SK-N-SH (cell line): ENCODE data around the gene CARM1. TPM values are rescaled to one million over a fixed set of nuclear protein-coding genes. Genes with fewer than 3 reads are reported as not detected.
A peak's percentile ranks its signal among the peaks of the same experiment; 100 is the strongest.
"Not testable (repeated sequence)": the region's sequence is repeated elsewhere in the genome, so short reads cannot be mapped to it uniquely, and the experiment has no call there.

Experiments used
- CTCF ChIA-PET: fragments of 300-600, 350-600 bp; formaldehyde crosslinking; extraction: SDS; loops from one replicate; lab custom pipeline; 2021; lab: Yijun Ruan, JAX
- POLR2A ChIA-PET: fragments of 350-600 bp; sonication (Branson Sonifier 250); formaldehyde crosslinking; extraction: SDS; loops from one replicate; lab custom pipeline; 2020; ENCODE audit warnings: antibody characterized with exemption, inconsistent platforms; lab: Yijun Ruan, JAX
- DNase-seq: peaks from one replicate; pipeline ENCODE4 v3.0.0; 2012
- H2AFZ ChIP-seq: fragments of 200-600 bp; sonication (generic); 2 replicates; pipeline ENCODE4 v1.8.1; 2016; ENCODE audit warnings: antibody characterized with exemption, mild to moderate bottlenecking, low read depth
- H3F3A ChIP-seq: fragments of 200-600 bp; sonication (generic); replicated peaks from 2 replicates; pipeline ENCODE3; 2016; ENCODE audit warnings: antibody characterized with exemption, mild to moderate bottlenecking; ENCODE audit not compliant: insufficient read depth
- H3K27ac ChIP-seq, 2 experiments: fragments of 200-500 bp in 1 of 2; fragments of 200-600 bp in 1 of 2; sonication (Bioruptor generic) in 1 of 2; sonication (generic), shearing (Covaris generic) in 1 of 2; 2 replicates each; pipeline versions ENCODE4 v1.5.1 to v1.6.1; 2014 to 2016; ENCODE audit warnings: low read depth in 2 of 2, inconsistent platforms in 1 of 2, low read length in 1 of 2, mild to moderate bottlenecking in 1 of 2, mixed read lengths in 1 of 2
- H3K27me3 ChIP-seq: fragments of 200-600 bp; sonication (generic), shearing (Covaris generic); 2 replicates; pipeline ENCODE4 v1.6.1; 2016; ENCODE audit warnings: mixed run types; ENCODE audit not compliant: insufficient read depth
- H3K36me3 ChIP-seq, 2 experiments: fragments of 200-500 bp in 1 of 2; fragments of 200-600 bp in 1 of 2; sonication (Bioruptor generic) in 1 of 2; sonication (generic) in 1 of 2; replicated peaks in 1 of 2; 2 replicates each; pipeline versions ENCODE3 to v1.5.1; 2014 to 2016; ENCODE audit warnings: low read length in 1 of 2, mild to moderate bottlenecking in 1 of 2; ENCODE audit not compliant: insufficient read depth in 2 of 2, control insufficient read depth in 1 of 2
- H3K4me1 ChIP-seq, 2 experiments: fragments of 200-500 bp in 1 of 2; fragments of 200-600 bp in 1 of 2; sonication (Bioruptor generic) in 1 of 2; sonication (generic), shearing (Covaris generic) in 1 of 2; 2 replicates each; pipeline versions ENCODE4 v1.5.1 to v1.6.1; 2014 to 2016; ENCODE audit warnings: low read depth in 1 of 2, low read length in 1 of 2, mixed run types in 1 of 2; ENCODE audit not compliant: insufficient read depth in 2 of 2, control insufficient read depth in 1 of 2
- H3K4me2 ChIP-seq: fragments of 200-600 bp; sonication (generic), shearing (Covaris generic); 2 replicates; pipeline ENCODE4 v1.6.1; 2017; ENCODE audit warnings: mixed run types
- H3K4me3 ChIP-seq, 2 experiments: fragments of 200-500 bp in 1 of 2; fragments of 200-600 bp in 1 of 2; sonication (Bioruptor generic) in 1 of 2; sonication (generic), shearing (Covaris generic) in 1 of 2; 2 replicates each; pipeline versions ENCODE4 v1.5.1 to v1.8.1; 2014 to 2016; ENCODE audit warnings: low read depth in 2 of 2, inconsistent platforms in 1 of 2, low read length in 1 of 2, mild to moderate bottlenecking in 1 of 2, mixed read lengths in 1 of 2, moderate library complexity in 1 of 2
- H3K79me2 ChIP-seq: fragments of 200-600 bp; sonication (generic); 2 replicates; pipeline ENCODE4 v1.8.1; 2017; ENCODE audit warnings: mild to moderate bottlenecking; ENCODE audit not compliant: insufficient read depth
- H3K9ac ChIP-seq: fragments of 200-600 bp; sonication (generic); 2 replicates; pipeline ENCODE4 v1.6.1; 2017; ENCODE audit warnings: mixed run types
- H3K9me2 ChIP-seq: fragments of 200-600 bp; sonication (generic); 2 replicates; pipeline ENCODE4 v1.6.1; 2017; ENCODE audit warnings: mixed run types
- H3K9me3 ChIP-seq: fragments of 200-600 bp; sonication (generic); 2 replicates; pipeline ENCODE4 v1.6.1; 2017; ENCODE audit warnings: mixed run types, mild to moderate bottlenecking, moderate library complexity
- H4K20me1 ChIP-seq: fragments of 200-600 bp; sonication (generic); 2 replicates; pipeline ENCODE4 v1.6.1; 2017; ENCODE audit warnings: mild to moderate bottlenecking, mixed run types; ENCODE audit not compliant: insufficient read depth
- CTCF ChIP-seq: fragments of 200-600 bp; sonication (generic); IDR thresholded peaks from 2 replicates; pipeline ENCODE4 v1.6.1; 2017; ENCODE audit warnings: antibody characterized with exemption, mild to moderate bottlenecking, moderate library complexity
- MAX ChIP-seq: IDR thresholded peaks from 2 replicates; pipeline ENCODE4 v1.4.0; 2012; ENCODE audit warnings: low read depth
- MEF2A ChIP-seq: IDR thresholded peaks from 2 replicates; pipeline ENCODE4 v1.4.0; 2012; ENCODE audit warnings: low read depth, borderline replicate concordance
- MXI1 ChIP-seq: IDR thresholded peaks from 2 replicates; pipeline ENCODE4 v1.6.1; 2012; ENCODE audit warnings: mild to moderate bottlenecking, low read depth, low read length, improper control_type of control experiment
- RAD21 ChIP-seq: IDR thresholded peaks from 2 replicates; pipeline ENCODE4 v1.6.1; 2012; ENCODE audit warnings: mild to moderate bottlenecking, low read length
- TAF1 ChIP-seq: IDR thresholded peaks from 2 replicates; pipeline ENCODE4 v1.6.1; 2012; ENCODE audit warnings: low read depth, mild to moderate bottlenecking, low read length, moderate library complexity, borderline replicate concordance
- WGBS: methylation state at CpG from one replicate; pipeline ENCODE4 v1.1.6; 2017; ENCODE audit warnings: low lambda C conversion rate; 5-methylcytosine and 5-hydroxymethylcytosine counted together
- polyA plus RNA-seq, 3 experiments: library from polyadenylated mRNA; depleted of rRNA; stranded (reverse); fragments of >200 nt; gene quantifications; 2 replicates each; pipeline ENCODE4 v1.2.3, GENCODE V29; 2012

CARM1 gene
- polyA plus RNA-seq, 1 of the 3 experiments (the other 2 are of a cell fraction), result 62.2 TPM

- no peak overlapping the region for H2AFZ ChIP-seq
- 66% methylated on average over 7 of the region's 7 CpGs for WGBS
- TF ChIP-seq MAX, result no peak
- no peak for TF ChIP-seq MXI1
- TF ChIP-seq MEF2A, result no peak
- ChIA-PET POLR2A (interaction anchor here (1.7 kb wide), 1 partner anchor 19 kb away, joined by 8 read pairs; the partner anchor contains the start of gene TMED1), CTCF (interaction anchor here (0.6 to 5.4 kb wide), 13 partner anchors 10 to 90 kb away, joined by 3 to 51 read pairs (median 3); partner anchors contain the start of genes CARM1 and TMED1)
- H3K4me3 ChIP-seq, result no peak overlapping the region
- H3K36me3 ChIP-seq, result no peaks in the 10 kb centered on the region
- H3F3A ChIP-seq, result peaks cover 6% of the 10 kb centered on the region
- no peaks in the 10 kb centered on the region for H4K20me1 ChIP-seq
- H3K27me3 ChIP-seq, result no peaks in the 10 kb centered on the region
- H3K27ac ChIP-seq, result no peak overlapping the region
- H3K4me2 ChIP-seq, result no peak overlapping the region
- H3K9me3 ChIP-seq, result no peaks in the 10 kb centered on the region
- H3K9me2 ChIP-seq, result no peaks in the 10 kb centered on the region
- no peak for DNase-seq
- H3K79me2 ChIP-seq, result no peaks in the 10 kb centered on the region
- H3K4me1 ChIP-seq, result no peaks in the 10 kb centered on the region
- no peak overlapping the region for H3K9ac ChIP-seq
These were observed 16.8 kb upstream of the CARM1 start for GRCh38 chr19:10854350-10855089.

GRCh38 chr19:10855879-10856522 lies 15.4 kb upstream of the CARM1 start:
- H3K9me2 ChIP-seq, result no peaks in the 10 kb centered on the region
- H3K9me3 ChIP-seq, result no peaks in the 10 kb centered on the region
- no peaks in the 10 kb centered on the region for H4K20me1 ChIP-seq
- no peaks in the 10 kb centered on the region for H3K27me3 ChIP-seq
- H3K79me2 ChIP-seq, result no peaks in the 10 kb centered on the region
- peaks cover 6% of the 10 kb centered on the region for H3F3A ChIP-seq
- ChIA-PET POLR2A (interaction anchor here (0.6 to 1.7 kb wide), 2 partner anchors 20 to 153 kb away, joined by 4 to 8 read pairs; partner anchors contain the start of gene TMED1), CTCF (interaction anchor here (0.9 to 5.4 kb wide), 10 partner anchors 8 to 91 kb away, joined by 3 to 51 read pairs (median 6); partner anchors contain the start of gene TMED1)
- H2AFZ ChIP-seq, result no peak overlapping the region
- H3K4me2 ChIP-seq, result no peak overlapping the region
- H3K9ac ChIP-seq, result no peak overlapping the region
- no peak overlapping the region for H3K4me3 ChIP-seq
- 0 out of 2 replicates have a peak, but pooled peaks have one; percentile 5 for TF ChIP-seq RAD21
- no peak for TF ChIP-seq TAF1
- peak; percentile 58 for TF ChIP-seq CTCF
- H3K36me3 ChIP-seq, result no peaks in the 10 kb centered on the region
- 65% methylated on average over 4 of the region's 5 CpGs for WGBS
- DNase-seq, result peak; percentile 48
- no peak overlapping the region for H3K27ac ChIP-seq
- H3K4me1 ChIP-seq, result no peaks in the 10 kb centered on the region

DNA sequence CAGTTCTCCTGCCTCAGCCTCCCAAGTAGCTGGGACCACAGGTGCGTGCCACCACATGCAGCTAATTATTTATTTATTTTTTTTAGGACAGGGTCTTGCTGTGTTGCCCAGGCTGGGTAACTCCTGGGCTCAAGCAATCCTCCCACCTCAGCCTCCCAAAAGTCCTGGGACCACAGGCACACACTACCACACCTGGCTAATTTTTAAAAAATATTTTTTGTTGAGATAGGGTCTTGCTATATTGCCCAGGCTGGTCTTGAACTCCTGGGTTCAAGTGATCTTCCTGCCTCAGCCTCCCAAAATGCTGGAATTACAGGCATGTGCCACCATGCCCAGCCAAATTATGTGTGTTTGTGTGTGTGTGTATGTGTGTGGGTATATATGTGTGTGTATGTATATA lies 14.5 kb upstream of the CARM1 start:
- H2AFZ ChIP-seq, DNase-seq, H3K9me3 ChIP-seq, H3K9ac ChIP-seq, H3K4me3 ChIP-seq, H3K27me3 ChIP-seq, H3F3A ChIP-seq, H3K4me2 ChIP-seq, H3K36me3 ChIP-seq, H3K79me2 ChIP-seq, POLR2A ChIA-PET, H4K20me1 ChIP-seq, H3K27ac ChIP-seq, H3K4me1 ChIP-seq, H3K9me2 ChIP-seq: not testable (repeated sequence)
- CTCF ChIA-PET, result interaction anchor here (1.3 to 5.4 kb wide), 10 partner anchors 7 to 157 kb away, joined by 3 to 51 read pairs (median 16); partner anchors contain the start of genes DNM2, QTRT1 and TMED1
- WGBS, result 100% methylated on average over 1 of the region's 1 CpG
